ENCODE results near the gene CYTH1. TPM values are rescaled to one million over a fixed set of nuclear protein-coding genes. Genes with fewer than 3 reads are reported as not detected.

CYTH1 gene
- total RNA-seq, 4 donors from 2014 or later, result 42.1 to 86.7 (median 67.5) TPM

GRCh38 chr17:78826421-78826820 lies 44.3 kb upstream of the CYTH1 start:
- Histone ChIP-seq H3K27me3 (no peaks in the 10 kb centered on the region), H3K27ac (peak overlapping the region in 1 of 4 donors; percentile 55), H3K4me3 (no peak overlapping the region), H3K4me1 (no peaks in the 10 kb centered on the region), H3K9me3 (no peaks in the 10 kb centered on the region), H3K36me3 (peaks cover 19 to 100% (median 33%) of the 10 kb centered on the region in 3 donors)
- intact Hi-C loops (cut with DNase I), result no loop called here
- WGBS, 2 donors, result 78 to 89% methylated on average over 5 of the region's 5 CpGs
- TF ChIP-seq CTCF (IDR thresholded peaks at IDR 0.05) (no peak), POLR2A (IDR thresholded peaks at IDR 0.05) (no peak)
- no peak for DNase-seq

- H3K27ac ChIP-seq, result no peak overlapping the region
- TF ChIP-seq POLR2A (IDR thresholded peaks at IDR 0.05) (no peak), CTCF (IDR thresholded peaks at IDR 0.05) (no peak)
- no peaks in the 10 kb centered on the region for H3K27me3 ChIP-seq
- intact Hi-C loops (cut with DNase I), result no loop called here
- no peak overlapping the region for H3K4me3 ChIP-seq
- peaks cover 23 to 100% (median 33%) of the 10 kb centered on the region in 3 donors for H3K36me3 ChIP-seq
- 100% methylated on average over 2 of the region's 6 CpGs for WGBS, 2 donors
- no peaks in the 10 kb centered on the region for H3K4me1 ChIP-seq
- no peaks in the 10 kb centered on the region for H3K9me3 ChIP-seq
- no peak for DNase-seq
These were observed 43.6 kb upstream of the CYTH1 start for GRCh38 chr17:78825696-78826095.

GRCh38 chr17:78824240-78824639 lies 42.2 kb upstream of the CYTH1 start:
- H3K27ac ChIP-seq, result no peak overlapping the region
- intact Hi-C loops (cut with DNase I), result no loop called here
- TF ChIP-seq CTCF (IDR thresholded peaks at IDR 0.05) (no peak), POLR2A (IDR thresholded peaks at IDR 0.05) (no peak)
- no peaks in the 10 kb centered on the region for H3K9me3 ChIP-seq
- DNase-seq, result no peak
- peaks cover 28 to 100% (median 28%) of the 10 kb centered on the region in 3 donors for H3K36me3 ChIP-seq
- H3K27me3 ChIP-seq, result no peaks in the 10 kb centered on the region
- H3K4me1 ChIP-seq, result peaks cover 0 to 6% (median 0%) of the 10 kb centered on the region in 3 donors
- no peak overlapping the region for H3K4me3 ChIP-seq
- 89 to 93% methylated on average over 7 of the region's 7 CpGs for WGBS, 2 donors

- Histone ChIP-seq H3K4me1 (peaks cover 0 to 10% (median 0%) of the 10 kb centered on the region in 3 donors), H3K27me3 (no peaks in the 10 kb centered on the region), H3K4me3 (no peak overlapping the region), H3K36me3 (peaks cover 29 to 100% (median 33%) of the 10 kb centered on the region in 3 donors), H3K9me3 (no peaks in the 10 kb centered on the region), H3K27ac (no peak overlapping the region)
- no peak for TF ChIP-seq POLR2A (IDR thresholded peaks at IDR 0.05)
- no peak for TF ChIP-seq CTCF (IDR thresholded peaks at IDR 0.05)
- 81 to 85% methylated on average over 9 to 13 of the region's 14 CpGs for WGBS, 2 donors
- intact Hi-C loops (cut with DNase I), result no loop called here
- no peak for DNase-seq
These were observed 41.4 kb upstream of the CYTH1 start for GRCh38 chr17:78823282-78824046.

GRCh38 chr17:78822552-78822951 lies 40.5 kb upstream of the CYTH1 start:
- no peak overlapping the region for H3K4me3 ChIP-seq
- H3K4me1 ChIP-seq, result peaks cover 0 to 19% (median 0%) of the 10 kb centered on the region in 3 donors
- no peaks in the 10 kb centered on the region for H3K9me3 ChIP-seq
- no peaks in the 10 kb centered on the region for H3K27me3 ChIP-seq
- peaks cover 35 to 100% (median 38%) of the 10 kb centered on the region in 3 donors for H3K36me3 ChIP-seq
- 85 to 86% methylated on average over 4 to 14 of the region's 14 CpGs for WGBS, 2 donors
- H3K27ac ChIP-seq, result no peak overlapping the region
- no peak for TF ChIP-seq CTCF (IDR thresholded peaks at IDR 0.05)
- no peak for TF ChIP-seq POLR2A (IDR thresholded peaks at IDR 0.05)
- intact Hi-C loops (cut with DNase I), result no loop called here
- DNase-seq, result no peak
